Endothelial cell (in vitro differentiated cells): ENCODE data around the gene RBM10. TPM values are rescaled to one million over a fixed set of nuclear protein-coding genes. Genes with fewer than 3 reads are reported as not detected.

ENCODE experiments used
- DNase-seq: peaks from one replicate; pipeline ENCODE4 v3.0.0; 2021; ENCODE audit warnings: low spot score
- H3K27ac Mint-ChIP-seq: one replicate; pipeline ENCODE4 v1.8.0; 2021; ENCODE audit warnings: mixed read lengths, inconsistent platforms; ENCODE audit not compliant: unreplicated experiment
- H3K27me3 Mint-ChIP-seq: one replicate; pipeline ENCODE4 v1.8.0; 2021; ENCODE audit warnings: mild to moderate bottlenecking, moderate library complexity, mixed read lengths, inconsistent platforms; ENCODE audit not compliant: unreplicated experiment
- H3K36me3 Mint-ChIP-seq: one replicate; pipeline ENCODE4 v1.8.0; 2021; ENCODE audit warnings: mild to moderate bottlenecking, low read depth, mixed read lengths, inconsistent platforms; ENCODE audit not compliant: unreplicated experiment
- H3K4me1 Mint-ChIP-seq: one replicate; pipeline ENCODE4 v1.8.0; 2021; ENCODE audit warnings: mild to moderate bottlenecking, mixed read lengths, inconsistent platforms; ENCODE audit not compliant: unreplicated experiment
- H3K4me3 Mint-ChIP-seq: one replicate; pipeline ENCODE4 v1.8.0; 2021; ENCODE audit warnings: mild to moderate bottlenecking, mixed read lengths, inconsistent platforms; ENCODE audit not compliant: unreplicated experiment
- H3K9me3 Mint-ChIP-seq: one replicate; pipeline ENCODE4 v1.8.0; 2021; ENCODE audit warnings: mixed read lengths, inconsistent platforms; ENCODE audit not compliant: unreplicated experiment
- CTCF ChIP-seq: fragments of 200-600 bp; sonication (generic); IDR thresholded peaks from one replicate; pipeline ENCODE4 v1.5.0; 2021; ENCODE audit warnings: antibody characterized with exemption; ENCODE audit not compliant: unreplicated experiment
- total RNA-seq: library from RNA; stranded (reverse); fragmentation: NEBNext Ultra II Directional; extraction: Animal tissue kit (Norgen Biotek cat#: 25700); gene quantifications from one replicate; pipeline ENCODE4 v1.2.1, GENCODE V29; 2021; ENCODE audit not compliant: unreplicated experiment

The RBM10 gene
- total RNA-seq, 1 donor from 2014 or later = 42.1 TPM

DNA sequence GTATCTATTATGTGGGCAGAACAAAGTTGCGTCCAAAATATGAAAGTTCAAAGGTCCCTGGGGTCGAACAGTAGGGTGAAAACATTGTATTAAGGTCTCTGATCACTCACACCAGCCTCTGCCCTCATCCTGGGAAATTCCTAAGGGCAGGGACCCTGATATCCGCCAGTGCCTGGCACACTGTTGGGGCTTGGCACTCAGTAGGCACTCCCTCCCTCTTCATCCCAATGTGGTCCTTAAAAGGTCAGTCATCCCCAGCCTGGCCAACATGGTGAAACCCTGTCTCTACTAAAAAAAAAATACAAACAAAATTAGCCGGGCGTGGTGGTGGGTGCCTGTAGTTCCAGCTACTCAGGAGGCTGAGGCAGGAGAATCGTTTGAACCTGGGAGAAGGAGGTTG, 6.8 kb upstream of the RBM10 start:
- Mint-ChIP-seq H3K36me3 (peaks cover 9% of the 10 kb centered on the region), H3K9me3 (no peaks in the 10 kb centered on the region), H3K27me3 (no peaks in the 10 kb centered on the region), H3K27ac (no peak overlapping the region), H3K4me3 (no peak overlapping the region), H3K4me1 (no peaks in the 10 kb centered on the region)
- no peak for DNase-seq
- TF ChIP-seq CTCF = no peak

GRCh38 chrX:47143894-47144625, 961 bp upstream of the RBM10 start:
- H3K36me3 Mint-ChIP-seq = peaks cover 9% of the 10 kb centered on the region
- no peaks in the 10 kb centered on the region for H3K9me3 Mint-ChIP-seq
- H3K27ac Mint-ChIP-seq = peak overlapping the region; percentile 81
- peak; percentile 8 for DNase-seq
- peaks cover 10% of the 10 kb centered on the region for H3K4me1 Mint-ChIP-seq
- TF ChIP-seq CTCF = no peak
- H3K4me3 Mint-ChIP-seq = peak overlapping the region; percentile 96
- H3K27me3 Mint-ChIP-seq = peaks cover 7% of the 10 kb centered on the region

GRCh38 chrX:47145395-47146120, 537 bp downstream of the RBM10 start:
- H3K4me1 Mint-ChIP-seq = peaks cover 10% of the 10 kb centered on the region
- peaks cover 7% of the 10 kb centered on the region for H3K27me3 Mint-ChIP-seq
- TF ChIP-seq CTCF = no peak
- peak overlapping the region; percentile 83 for H3K27ac Mint-ChIP-seq
- DNase-seq = no peak
- peak overlapping the region; percentile 96 for H3K4me3 Mint-ChIP-seq
- peaks cover 3% of the 10 kb centered on the region for H3K36me3 Mint-ChIP-seq
- H3K9me3 Mint-ChIP-seq = no peaks in the 10 kb centered on the region

GRCh38 chrX:47146121-47146935, 1.3 kb downstream of the RBM10 start:
- Mint-ChIP-seq H3K4me1 (peaks cover 10% of the 10 kb centered on the region), H3K27ac (peak overlapping the region; percentile 83), H3K27me3 (peaks cover 7% of the 10 kb centered on the region), H3K36me3 (no peaks in the 10 kb centered on the region), H3K4me3 (peak overlapping the region; percentile 96), H3K9me3 (no peaks in the 10 kb centered on the region)
- no peak for DNase-seq
- no peak for TF ChIP-seq CTCF
